ENCODE data around the gene PAPPA2. TPM values are rescaled to one million over a fixed set of nuclear protein-coding genes. Genes with fewer than 3 reads are reported as not detected.

Gene PAPPA2
- total and polyA plus RNA-seq, 10 of the 15 experiments (the other 5 are each of a cell fraction or from before 2014, with no cell fraction given), result under 0.01 to 0.06 (median 0.03) TPM; not detected in 7

DNA sequence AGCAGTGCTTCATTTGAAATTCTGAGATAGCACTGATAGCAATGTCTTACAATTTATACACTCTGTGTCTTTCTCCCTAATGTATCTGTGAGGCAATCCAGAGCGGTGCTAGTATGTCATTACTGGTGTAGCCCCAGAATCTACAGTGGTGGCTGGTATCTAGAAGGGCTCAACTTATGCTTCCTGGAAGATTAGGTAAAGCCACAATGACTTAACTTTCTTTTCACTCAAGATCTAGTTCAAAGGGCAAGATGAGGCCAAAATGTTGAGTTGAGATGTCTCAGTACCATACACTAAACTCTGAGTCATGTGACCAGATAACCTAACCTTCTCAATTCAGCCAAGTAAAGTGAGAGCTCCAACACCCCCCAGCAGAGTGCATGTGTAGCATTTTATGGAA lies 77.5 kb downstream of the PAPPA2 start:
- no peak overlapping the region for H3K4me2 ChIP-seq (ENCODE audit: control insufficient read depth, insufficient read depth)
- RAD21 ChIA-PET (ENCODE audit: unreplicated experiment), result no interaction called here
- H3K4me3 ChIP-seq, result no peak overlapping the region
- FAIRE-seq (no peak), DNase-seq (ENCODE audit: low read depth, low spot score) (no peak), ATAC-seq (no peak)
- SMC1A ChIA-PET (ENCODE audit: uncharacterized antibody, unreplicated experiment), result no interaction called here
- CTCF ChIA-PET, result no interaction called here
- H4K20me1 ChIP-seq (ENCODE audit: control insufficient read depth, insufficient read depth), result no peaks in the 10 kb centered on the region
- H3K36me3 ChIP-seq (ENCODE audit: control insufficient read depth in 2 of 2, insufficient read depth in 2 of 2, low read length in 1 of 2), result no peaks in the 10 kb centered on the region
- H3K27me3 ChIP-seq (replicated peaks in 1 of 2; ENCODE audit: control insufficient read depth in 2 of 2, insufficient read depth in 2 of 2, low read length in 1 of 2), result no peaks in the 10 kb centered on the region
- no peak overlapping the region for H2AFZ ChIP-seq (ENCODE audit: control insufficient read depth, low read depth, low read length)
- in situ Hi-C loops (cut with MboI) (no loop called here), intact Hi-C loops (cut with micrococcal nuclease; ENCODE audit: unreplicated experiment) (no loop called here)
- H3K79me2 ChIP-seq (ENCODE audit: control insufficient read depth, insufficient read depth, low read length), result no peaks in the 10 kb centered on the region
- BruUV-seq (replicated peaks), result no TSS peak
- POLR2A ChIA-PET, result no interaction called here
- no peaks in the 10 kb centered on the region for H3K9me3 ChIP-seq (replicated peaks; ENCODE audit: control insufficient read depth, insufficient read depth, low read length)
- no peak for TF ChIP-seq MYB (IDR thresholded peaks at IDR 0.05; ENCODE audit: borderline replicate concordance, low read depth, low read length)
- no peak for TF ChIP-seq SMAD1 (IDR thresholded peaks at IDR 0.05; ENCODE audit: low read depth, partially characterized antibody)
- TF ChIP-seq ATF3 (IDR thresholded peaks at IDR 0.05; ENCODE audit: borderline replicate concordance, extremely low read depth, low read depth, low read length), result no peak
- no peak for TF ChIP-seq PBX3 (IDR thresholded peaks at IDR 0.05; ENCODE audit: insufficient replicate concordance, low read depth, low read length)
- TF ChIP-seq, protein P1, sequence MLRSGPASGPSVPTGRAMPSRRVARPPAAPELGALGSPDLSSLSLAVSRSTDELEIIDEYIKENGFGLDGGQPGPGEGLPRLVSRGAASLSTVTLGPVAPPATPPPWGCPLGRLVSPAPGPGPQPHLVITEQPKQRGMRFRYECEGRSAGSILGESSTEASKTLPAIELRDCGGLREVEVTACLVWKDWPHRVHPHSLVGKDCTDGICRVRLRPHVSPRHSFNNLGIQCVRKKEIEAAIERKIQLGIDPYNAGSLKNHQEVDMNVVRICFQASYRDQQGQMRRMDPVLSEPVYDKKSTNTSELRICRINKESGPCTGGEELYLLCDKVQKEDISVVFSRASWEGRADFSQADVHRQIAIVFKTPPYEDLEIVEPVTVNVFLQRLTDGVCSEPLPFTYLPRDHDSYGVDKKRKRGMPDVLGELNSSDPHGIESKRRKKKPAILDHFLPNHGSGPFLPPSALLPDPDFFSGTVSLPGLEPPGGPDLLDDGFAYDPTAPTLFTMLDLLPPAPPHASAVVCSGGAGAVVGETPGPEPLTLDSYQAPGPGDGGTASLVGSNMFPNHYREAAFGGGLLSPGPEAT (IDR thresholded peaks at IDR 0.05; ENCODE audit: low read depth), result no peak
- TF ChIP-seq CBX3 (IDR thresholded peaks at IDR 0.05; ENCODE audit: borderline replicate concordance, low read depth), result no peak
- TF ChIP-seq ZNF217 (IDR thresholded peaks at IDR 0.05), result no peak
- TF ChIP-seq CHD1 (IDR thresholded peaks at IDR 0.05; ENCODE audit: low read depth, low read length), result no peak
- no peak for TF ChIP-seq ESRRA (IDR thresholded peaks at IDR 0.05; ENCODE audit: low read length)
- TF ChIP-seq SIN3A (IDR thresholded peaks at IDR 0.05; ENCODE audit: low read depth, low read length), result no peak
- no peak for TF ChIP-seq ZBTB33 (IDR thresholded peaks at IDR 0.05)
- no peak for TF ChIP-seq RFX5 (IDR thresholded peaks at IDR 0.05; ENCODE audit: low read depth, low read length)
- no peak for TF ChIP-seq LARP7 (IDR thresholded peaks at IDR 0.05)
- no peak for TF ChIP-seq SREBF2 (IDR thresholded peaks at IDR 0.05; ENCODE audit: low read length)
- TF ChIP-seq STAT1 (conservative IDR thresholded peaks at IDR 0.05), result no peak
- TF ChIP-seq CEBPB (IDR thresholded peaks at IDR 0.05; ENCODE audit: borderline replicate concordance in 1 of 2, low read depth in 2 of 2, low read length in 2 of 2), result no peak
- no peak for TF ChIP-seq WRNIP1 (IDR thresholded peaks at IDR 0.05; ENCODE audit: borderline replicate concordance, low read depth, low read length)
- TF ChIP-seq ZNF274 (IDR thresholded peaks at IDR 0.05; ENCODE audit: insufficient read depth, insufficient read length), result no peak
- no peak for TF ChIP-seq KLF5 (IDR thresholded peaks at IDR 0.05; ENCODE audit: partially characterized antibody)
- 21% methylated on average over 1 of the region's 1 CpG for WGBS (ENCODE audit: insufficient coverage, insufficient replicate concordance, low lambda C conversion rate, missing lambda C conversion rate)
- no peak overlapping the region for H3K27ac ChIP-seq (ENCODE audit: control insufficient read depth, insufficient read depth)
- no peak overlapping the region for H3K9ac ChIP-seq (ENCODE audit: control insufficient read depth, insufficient read depth, low read length)
- no peaks in the 10 kb centered on the region for H3K4me1 ChIP-seq (ENCODE audit: control insufficient read depth, insufficient read depth, low read length)
